HG03378 (cell line): ENCODE results near the gene PCDHGC3.

Source experiments
- ATAC-seq: cut with Tn5 transposase; IDR thresholded peaks from one replicate; pipeline ENCODE4 v1.9.1; 2021; ENCODE audit warnings: mild to moderate bottlenecking, moderate library complexity; ENCODE audit not compliant: unreplicated experiment

Gene PCDHGC3

DNA sequence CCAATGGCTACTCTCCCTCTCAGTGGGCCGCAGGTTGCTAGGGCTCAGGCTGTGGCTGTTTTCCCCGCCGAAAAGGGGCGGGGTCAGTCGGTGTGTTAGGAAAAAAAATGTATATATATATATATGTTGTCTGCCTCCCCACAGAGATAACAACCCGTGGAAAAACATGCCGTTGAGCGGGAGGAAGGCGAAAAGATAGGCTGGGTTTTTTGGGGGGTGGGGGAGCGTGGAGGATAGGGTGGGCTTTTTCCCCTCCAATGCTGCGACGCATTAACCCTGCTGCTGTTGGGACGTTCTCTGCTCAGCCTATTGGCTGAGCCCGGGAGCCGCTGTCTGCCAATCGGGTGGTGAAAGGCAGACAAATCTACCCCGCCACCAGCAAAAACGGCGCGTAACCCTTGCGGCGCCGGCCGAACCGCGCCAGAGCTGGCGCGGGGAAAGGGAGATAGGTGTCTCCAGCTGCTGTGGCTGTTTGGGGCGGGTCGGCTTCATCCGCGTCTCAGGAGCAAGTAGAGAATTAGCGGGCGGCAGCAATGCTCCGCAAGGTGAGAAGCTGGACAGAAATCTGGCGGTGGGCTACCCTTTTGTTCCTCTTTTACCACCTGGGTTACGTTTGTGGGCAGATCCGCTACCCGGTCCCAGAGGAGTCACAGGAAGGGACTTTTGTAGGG lies 9.0 kb downstream of the PCDHGC3 start, which contains the start of gene PCDHGC4:
PCDHGC4 (plus strand) TSS at position 390 of the 671 bp plus-strand sequence; CDS start at position 534, 144 bp downstream.
- no peak for ATAC-seq

DNA sequence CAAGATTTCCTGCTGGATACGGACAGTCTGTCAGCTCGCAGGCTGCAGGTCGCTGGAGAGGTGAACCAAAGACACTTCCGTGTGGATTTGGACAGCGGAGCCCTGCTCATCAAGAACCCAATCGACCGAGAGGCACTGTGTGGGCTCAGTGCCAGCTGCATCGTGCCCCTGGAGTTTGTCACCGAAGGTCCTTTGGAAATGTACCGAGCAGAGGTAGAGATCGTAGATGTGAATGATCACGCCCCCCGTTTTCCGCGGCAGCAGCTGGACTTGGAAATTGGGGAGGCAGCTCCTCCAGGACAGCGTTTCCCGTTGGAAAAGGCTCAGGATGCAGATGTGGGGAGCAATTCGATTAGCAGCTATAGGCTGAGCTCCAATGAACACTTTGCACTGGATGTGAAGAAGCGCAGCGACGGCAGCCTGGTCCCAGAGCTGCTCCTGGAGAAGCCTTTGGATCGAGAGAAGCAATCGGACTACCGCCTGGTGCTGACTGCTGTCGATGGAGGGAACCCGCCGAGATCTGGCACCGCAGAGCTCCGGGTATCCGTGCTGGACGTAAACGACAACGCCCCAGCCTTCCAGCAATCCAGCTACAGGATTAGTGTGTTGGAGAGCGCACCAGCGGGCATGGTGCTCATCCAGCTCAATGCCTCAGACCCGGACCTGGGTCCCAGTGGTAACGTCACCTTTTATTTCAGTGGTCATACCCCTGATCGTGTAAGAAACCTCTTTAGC lies 9.7 kb downstream of the PCDHGC3 start:
- no peak for ATAC-seq

DNA sequence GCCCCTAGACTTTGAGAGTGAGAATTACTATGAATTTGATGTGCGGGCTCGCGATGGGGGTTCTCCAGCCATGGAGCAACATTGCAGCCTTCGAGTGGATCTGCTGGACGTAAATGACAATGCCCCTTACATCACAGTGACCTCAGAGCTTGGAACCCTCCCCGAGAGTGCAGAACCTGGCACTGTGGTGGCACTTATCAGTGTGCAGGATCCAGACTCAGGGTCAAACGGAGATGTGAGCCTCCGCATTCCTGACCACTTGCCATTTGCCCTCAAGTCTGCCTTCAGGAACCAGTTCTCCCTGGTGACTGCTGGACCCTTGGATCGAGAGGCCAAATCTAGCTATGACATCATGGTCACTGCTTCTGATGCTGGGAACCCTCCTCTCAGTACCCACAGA lies 10.3 kb downstream of the PCDHGC3 start:
- ATAC-seq, result no peak

DNA sequence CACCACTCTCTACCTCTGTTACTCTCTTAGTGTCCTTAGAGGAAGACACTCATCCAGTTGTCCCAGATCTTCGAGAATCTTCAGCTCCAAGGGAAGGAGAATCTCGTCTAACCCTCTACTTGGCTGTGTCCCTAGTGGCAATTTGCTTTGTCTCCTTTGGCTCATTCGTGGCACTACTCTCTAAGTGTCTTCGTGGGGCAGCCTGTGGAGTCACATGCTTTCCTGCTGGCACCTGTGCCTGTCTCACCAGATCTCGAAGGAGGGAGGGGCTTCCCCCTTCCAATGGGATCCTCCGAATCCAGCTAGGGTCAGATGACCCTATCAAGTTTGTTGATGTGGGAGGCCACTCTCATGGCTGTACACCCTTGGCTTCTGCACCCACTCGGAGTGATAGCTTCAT lies 11.4 kb downstream of the PCDHGC3 start:
- ATAC-seq, result no peak

DNA sequence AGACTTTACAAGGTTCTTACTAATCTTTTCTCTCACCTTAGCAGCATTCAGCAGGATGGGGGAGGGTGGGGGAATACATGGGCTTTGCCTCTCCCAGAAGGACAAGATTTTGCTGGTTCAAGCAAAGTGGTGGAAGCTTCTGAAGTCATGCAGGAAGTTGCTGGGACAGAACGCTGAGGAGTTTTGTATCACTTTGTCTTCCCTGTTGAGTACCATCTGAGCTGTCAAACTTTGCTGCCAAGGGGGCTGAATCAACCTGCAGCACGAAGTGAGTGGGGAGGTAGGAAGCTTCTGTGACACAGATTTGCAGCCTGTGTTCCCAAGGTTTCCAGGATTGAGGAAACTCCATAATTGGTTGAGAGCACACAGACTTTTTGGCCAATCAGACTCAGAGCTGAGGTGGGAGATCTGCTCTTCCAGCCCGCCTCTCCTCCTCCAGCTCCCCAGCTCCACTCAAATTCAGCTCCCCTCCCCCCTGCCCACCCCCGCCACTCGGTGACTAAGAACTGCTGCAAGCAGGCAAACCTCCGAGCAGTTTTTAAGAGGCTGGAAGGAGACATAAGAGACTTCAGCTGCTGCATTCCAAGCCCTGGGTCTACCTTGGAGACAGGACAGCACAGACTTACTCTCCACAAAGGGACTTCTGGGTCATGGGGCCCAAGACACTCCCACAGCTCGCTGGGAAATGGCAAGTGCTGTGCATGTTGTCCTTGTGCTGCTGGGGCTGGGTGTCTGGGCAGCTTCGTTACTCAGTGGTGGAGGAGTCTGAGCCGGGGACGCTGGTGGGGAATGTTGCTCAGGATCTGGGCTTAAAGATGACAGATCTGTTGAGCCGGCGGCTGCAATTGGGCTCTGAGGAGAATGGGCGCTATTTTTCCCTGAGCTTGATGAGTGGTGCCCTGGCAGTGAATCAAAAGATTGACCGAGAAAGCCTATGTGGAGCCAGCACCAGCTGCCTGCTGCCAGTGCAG lies 13.1 kb downstream of the PCDHGC3 start, which contains the start of gene PCDHGC5:
PCDHGC5 (plus strand) TSS at position 491 of the 971 bp plus-strand sequence; CDS start at position 651, 160 bp downstream.
- ATAC-seq, result no peak

DNA sequence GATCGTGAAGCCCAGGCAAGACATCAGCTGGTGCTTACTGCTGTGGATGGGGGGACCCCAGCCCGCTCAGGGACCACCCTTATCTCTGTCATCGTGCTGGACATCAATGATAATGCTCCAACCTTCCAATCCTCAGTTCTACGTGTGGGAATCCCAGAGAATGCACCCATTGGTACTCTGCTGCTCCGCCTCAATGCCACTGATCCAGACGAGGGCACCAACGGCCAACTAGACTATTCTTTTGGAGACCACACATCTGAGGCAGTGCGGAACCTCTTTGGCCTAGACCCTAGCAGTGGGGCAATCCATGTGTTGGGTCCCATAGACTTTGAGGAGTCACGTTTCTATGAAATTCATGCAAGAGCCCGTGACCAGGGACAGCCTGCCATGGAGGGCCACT lies 14.1 kb downstream of the PCDHGC3 start:
- ATAC-seq, result no peak

DNA sequence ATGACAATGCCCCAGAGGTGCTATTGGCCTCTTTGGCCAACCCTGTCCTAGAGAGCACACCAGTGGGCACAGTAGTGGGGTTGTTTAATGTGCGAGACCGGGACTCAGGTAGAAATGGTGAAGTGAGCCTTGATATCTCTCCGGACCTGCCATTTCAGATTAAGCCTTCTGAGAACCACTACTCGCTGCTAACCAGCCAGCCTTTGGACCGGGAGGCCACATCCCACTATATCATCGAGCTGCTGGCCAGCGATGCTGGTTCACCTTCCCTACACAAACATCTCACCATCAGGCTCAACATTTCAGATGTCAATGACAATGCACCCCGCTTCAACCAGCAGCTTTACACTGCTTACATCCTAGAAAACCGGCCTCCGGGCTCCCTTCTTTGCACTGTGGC lies 14.5 kb downstream of the PCDHGC3 start:
- no peak for ATAC-seq

DNA sequence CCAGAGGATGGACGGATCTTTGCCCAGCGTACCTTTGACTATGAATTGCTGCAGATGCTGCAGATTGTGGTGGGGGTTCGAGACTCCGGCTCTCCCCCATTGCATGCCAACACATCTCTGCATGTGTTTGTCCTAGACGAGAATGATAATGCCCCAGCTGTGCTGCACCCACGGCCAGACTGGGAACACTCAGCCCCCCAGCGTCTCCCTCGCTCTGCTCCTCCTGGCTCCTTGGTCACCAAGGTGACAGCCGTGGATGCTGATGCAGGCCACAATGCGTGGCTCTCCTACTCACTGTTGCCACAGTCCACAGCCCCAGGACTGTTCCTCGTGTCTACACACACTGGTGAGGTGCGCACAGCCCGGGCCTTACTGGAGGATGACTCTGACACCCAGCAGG lies 15.0 kb downstream of the PCDHGC3 start:
- ATAC-seq, result no peak

DNA sequence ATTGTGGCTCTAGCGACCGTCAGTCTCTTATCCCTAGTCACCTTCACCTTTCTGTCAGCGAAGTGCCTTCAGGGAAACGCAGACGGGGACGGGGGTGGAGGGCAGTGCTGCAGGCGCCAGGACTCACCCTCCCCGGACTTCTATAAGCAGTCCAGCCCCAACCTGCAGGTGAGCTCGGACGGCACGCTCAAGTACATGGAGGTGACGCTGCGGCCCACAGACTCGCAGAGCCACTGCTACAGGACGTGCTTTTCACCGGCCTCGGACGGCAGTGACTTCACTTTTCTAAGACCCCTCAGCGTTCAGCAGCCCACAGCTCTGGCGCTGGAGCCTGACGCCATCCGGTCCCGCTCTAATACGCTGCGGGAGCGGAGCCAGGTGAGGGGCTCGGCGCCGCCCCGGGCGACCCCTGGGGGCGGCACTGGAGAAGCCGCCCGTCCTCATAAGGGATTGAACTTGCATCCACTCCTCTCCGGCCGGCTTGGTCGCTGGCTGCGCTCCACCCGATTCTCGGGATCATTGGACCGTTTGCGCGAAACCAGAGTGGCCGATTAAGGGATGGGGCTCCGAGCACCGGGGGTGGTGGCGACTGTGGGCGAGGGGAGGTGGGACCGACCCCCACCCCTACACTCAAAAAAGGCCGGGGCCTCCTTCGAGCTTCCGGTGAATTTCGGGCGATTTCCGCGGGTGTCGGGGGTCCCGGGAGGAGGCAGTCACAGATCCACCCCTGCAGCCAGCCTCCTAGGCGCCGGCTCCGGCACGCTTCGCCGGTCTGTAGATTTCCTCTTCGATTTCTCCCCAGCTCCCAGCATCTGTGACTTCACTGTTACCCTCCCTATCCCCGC lies 15.8 kb downstream of the PCDHGC3 start:
- ATAC-seq, result peak; percentile 19

DNA sequence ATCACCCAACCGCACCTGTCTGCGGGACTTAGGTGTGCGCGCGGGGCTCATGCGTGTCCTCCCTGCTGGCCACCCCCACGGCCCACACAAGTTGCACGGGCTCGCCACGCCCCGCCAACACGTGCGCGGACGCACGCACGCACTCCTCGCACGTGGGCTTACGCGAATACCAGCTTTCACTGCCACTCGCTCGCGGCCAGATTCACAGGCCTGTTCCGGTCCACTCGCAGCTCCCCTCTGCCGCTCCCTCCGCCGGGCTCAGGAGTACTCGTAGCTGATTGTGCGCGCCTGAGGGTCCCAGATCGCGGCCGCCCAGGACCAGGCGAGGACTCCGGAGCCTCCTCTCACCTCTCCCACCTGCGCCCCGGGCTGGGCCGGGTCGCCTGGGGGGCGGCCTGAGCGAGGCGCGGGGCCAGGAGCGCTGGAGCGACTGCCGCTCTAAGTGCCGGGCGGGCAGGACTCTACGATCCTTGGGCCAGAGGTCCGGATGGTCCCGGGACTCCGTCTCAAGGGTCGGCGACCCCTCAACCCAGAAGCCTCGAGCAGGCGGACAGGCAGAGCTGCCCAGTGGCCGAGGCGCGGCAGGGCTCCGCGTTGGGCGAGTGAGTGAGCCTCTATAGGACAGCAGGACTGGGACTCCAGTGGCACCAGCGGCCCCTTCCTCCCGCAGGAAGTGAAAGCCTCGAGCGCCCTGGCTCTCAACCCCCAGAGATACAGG lies 16.6 kb downstream of the PCDHGC3 start:
- ATAC-seq, result peak; percentile 46

DNA sequence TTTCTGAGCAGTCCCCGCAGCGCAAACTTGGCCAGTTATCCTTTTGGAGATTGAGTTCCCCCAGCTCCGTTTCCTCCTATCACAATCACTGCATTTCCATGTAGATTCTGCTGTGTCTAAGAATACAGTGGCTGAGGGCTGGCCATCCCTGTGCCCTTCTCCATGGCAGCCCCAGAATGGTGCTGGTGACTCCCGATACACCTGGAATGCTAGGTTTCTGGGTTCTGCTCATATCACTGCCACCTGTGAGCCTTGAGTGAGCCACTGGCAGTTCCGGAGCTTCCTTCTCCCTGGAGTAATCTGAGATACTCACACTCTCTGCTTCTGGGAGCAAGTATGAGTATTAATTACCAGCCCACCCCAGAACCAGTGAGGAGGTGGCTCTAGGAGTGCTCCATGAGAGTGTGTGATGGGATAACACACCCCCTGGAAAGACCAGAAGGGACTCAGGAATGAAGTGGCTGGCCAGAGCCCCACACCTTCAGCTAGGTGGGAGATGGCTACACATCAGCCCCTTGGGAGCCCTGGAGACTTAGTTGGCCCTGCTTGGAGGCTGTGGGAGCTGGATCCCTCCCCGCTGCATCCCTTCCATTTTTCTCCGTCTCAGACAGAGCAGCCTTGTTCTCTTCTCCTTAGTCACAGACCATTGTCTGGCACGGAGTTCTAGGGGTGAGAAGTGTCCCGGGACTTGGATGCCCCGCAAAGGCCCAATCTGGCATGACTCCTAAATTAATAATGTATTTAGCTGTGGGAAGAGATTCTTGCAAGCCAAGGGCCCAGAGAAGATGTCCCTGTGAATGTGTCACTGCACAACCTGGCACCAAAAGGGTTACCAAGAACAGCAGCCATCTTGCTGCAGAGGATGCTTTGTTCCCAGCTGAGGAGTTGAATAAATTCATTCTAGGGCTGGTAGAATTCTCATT lies 18.0 kb downstream of the PCDHGC3 start:
- no peak for ATAC-seq

DNA sequence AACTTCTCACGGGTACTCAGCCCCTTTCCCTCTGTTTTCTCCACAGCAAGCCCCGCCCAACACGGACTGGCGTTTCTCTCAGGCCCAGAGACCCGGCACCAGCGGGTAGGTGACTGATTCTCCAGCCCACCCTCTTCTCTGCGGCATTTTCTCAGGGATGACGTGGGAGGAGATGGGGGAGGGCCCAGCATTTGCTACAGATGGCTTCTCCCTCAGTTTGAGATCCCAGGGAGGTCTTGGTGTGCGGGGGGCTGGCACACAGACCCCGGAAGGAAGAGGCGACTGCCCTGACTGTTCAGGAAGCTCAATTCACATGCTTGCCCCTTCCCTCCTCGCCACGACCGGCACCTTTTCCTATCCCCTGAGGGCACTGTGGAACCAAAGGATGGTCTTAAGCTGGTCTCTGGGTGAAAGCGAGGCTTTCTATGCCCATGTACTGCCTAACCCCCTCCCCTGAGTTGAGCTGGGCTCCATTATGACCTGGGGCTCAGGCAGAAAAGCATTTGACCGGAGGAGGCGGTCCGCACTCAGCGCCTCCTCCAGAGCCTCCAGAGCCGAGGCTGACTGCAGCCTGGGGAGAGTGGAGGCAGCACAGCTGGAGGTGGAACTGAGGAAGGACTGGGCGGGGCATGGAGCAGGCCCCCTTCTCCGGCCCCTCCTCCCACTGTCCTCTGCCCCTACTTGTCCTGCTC lies 19.1 kb downstream of the PCDHGC3 start:
- ATAC-seq, result no peak

DNA sequence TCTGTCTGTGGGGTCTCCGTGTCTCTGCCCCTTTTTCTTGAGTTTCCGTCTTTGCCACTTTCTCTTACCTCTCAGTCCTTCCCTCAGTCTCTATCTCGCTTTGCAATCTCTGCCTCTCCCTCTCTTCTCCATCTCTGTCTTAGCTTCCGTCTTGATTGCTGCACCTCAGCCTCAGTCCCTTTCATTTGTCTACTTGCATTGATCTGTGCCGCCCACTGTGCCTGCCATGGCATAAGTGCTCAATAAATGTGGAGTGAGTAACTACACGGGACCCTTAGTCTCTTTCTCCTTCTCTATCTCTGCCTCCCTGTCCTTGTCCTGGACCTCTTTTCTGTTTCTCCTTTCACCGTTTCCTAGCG lies 19.7 kb downstream of the PCDHGC3 start:
- no peak for ATAC-seq

DNA sequence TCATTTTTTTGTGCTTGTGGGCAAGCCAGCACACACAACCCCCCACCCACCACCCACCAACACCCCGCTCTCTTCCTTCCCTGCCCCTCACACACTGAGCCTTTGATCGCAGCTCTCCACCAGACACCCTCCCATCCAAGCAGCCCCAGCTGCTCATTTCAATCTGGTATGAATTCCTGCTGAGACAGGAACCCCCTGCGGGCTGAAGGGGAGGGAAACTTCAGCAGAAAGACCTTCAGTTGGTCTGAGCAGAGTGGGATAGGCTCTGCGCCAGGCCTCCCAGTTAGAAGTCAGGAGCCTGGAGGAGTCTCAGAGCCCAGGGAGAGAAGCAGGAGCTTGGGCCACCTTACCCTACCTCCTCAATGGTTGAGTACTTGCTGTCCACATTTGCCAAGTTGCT lies 20.3 kb downstream of the PCDHGC3 start:
- no peak for ATAC-seq

DNA sequence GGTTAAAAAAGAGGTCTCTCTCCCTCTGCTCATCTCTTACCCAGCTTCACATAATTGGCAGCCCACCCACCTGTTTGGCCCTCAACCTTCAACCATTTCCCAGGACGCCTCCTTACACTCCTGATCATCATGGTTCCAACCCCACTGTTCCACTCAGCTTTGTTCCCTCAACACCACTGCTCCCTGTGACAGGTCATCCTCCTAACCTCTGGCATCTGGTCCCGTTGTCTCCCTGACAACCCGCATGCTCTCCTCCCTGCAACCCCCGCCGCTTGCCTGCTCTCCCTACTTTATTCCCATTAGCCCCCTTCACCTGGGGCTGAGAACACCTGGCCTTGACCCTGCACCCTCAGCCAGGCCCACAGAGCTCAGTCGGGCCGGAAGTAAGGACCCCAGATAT lies 26.0 kb downstream of the PCDHGC3 start:
- no peak for ATAC-seq

DNA sequence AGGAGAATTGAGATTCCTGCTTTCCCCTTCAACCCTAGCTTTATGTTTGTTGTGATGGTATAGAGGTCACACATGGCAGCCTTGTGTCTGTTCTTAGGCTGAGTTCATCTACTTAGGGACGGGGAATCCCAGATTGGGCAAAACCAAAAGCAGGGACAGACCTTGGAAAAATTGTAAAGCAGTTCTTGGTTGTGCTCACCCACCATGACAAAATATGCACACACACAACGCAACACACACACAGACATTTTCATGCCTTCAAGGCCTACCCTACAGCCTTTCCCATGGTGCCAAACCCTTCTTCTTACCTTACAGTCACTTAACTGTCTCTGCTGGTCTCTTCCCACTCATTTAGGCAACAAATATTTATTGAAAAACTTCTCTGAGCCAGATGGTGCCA lies 27.9 kb downstream of the PCDHGC3 start:
- ATAC-seq, result no peak

DNA sequence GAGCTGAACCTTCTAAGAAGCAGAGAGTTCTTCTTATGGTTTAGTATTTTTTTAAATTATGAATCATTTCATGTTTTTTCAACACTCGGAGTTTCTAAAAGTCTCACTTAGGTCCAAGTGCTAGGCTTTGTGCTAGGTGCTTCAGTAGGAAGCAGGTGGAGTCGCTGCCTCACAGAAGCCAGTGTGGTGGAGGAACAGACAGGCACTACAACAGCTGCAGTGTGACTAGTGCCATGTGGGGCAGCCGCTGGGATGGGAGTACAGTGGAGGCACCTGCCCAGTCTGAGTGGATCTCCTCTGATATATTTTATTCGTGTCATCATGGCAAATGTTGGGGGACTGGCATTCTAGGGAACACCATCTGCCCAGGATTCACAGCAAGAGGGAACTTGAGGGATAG lies 28.4 kb downstream of the PCDHGC3 start:
- no peak for ATAC-seq
